WTC11 (cell line): ENCODE measurements around the gene HOMER3.

ENCODE experiments used
- TF ChIP-seq, protein P1 (sequence below): sonication (generic); formaldehyde crosslinking; IDR thresholded peaks from 2 replicates; pipeline ENCODE4 v1.8.1; 2023; ENCODE audit warnings: mild to moderate bottlenecking, missing genetic modification reagents, moderate library complexity
- TF ChIP-seq, protein P2 (sequence below): fragments of 200-600 bp; IDR thresholded peaks from 2 replicates; pipeline ENCODE4 v1.8.0; 2022; ENCODE audit warnings: antibody characterized with exemption
- TF ChIP-seq, protein P3 (sequence below): sonication (generic); formaldehyde crosslinking; conservative IDR thresholded peaks from 2 replicates; pipeline ENCODE4 v1.8.1; 2022; ENCODE audit warnings: mild to moderate bottlenecking, missing genetic modification reagents
- TF ChIP-seq, protein P4 (sequence below): sonication (generic); formaldehyde crosslinking; IDR thresholded peaks from 2 replicates; pipeline ENCODE4 v1.8.0; 2022; ENCODE audit warnings: missing genetic modification reagents
- TF ChIP-seq, protein P5 (sequence below): sonication (generic); formaldehyde crosslinking; IDR thresholded peaks from 2 replicates; pipeline ENCODE4 v1.8.0; 2023; ENCODE audit warnings: mild to moderate bottlenecking, missing genetic modification reagents

DNA sequence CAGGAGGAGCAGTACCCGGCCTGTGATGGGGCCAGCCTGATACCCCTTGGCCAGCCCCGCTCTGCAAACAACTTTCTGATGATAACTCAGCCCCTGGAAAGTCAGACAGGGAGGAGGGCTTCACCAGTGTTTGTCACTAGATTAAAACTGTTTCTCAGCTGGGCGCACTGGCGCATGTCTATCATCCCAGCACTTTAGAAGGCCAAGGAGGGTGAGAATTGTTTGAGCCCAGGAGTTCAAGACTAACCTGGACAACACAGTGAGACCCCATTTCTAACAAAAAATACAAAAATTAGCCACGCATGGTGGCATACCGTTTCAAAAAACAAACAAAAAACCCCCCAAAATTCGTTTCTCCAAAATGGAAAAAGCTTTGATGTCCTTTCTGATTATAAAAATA lies 39.5 kb downstream of the HOMER3 start:
- TF ChIP-seq, protein P1, sequence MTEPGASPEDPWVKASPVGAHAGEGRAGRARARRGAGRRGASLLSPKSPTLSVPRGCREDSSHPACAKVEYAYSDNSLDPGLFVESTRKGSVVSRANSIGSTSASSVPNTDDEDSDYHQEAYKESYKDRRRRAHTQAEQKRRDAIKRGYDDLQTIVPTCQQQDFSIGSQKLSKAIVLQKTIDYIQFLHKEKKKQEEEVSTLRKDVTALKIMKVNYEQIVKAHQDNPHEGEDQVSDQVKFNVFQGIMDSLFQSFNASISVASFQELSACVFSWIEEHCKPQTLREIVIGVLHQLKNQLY (CRISPR knock-in tag), result no peak
- TF ChIP-seq, protein P2, sequence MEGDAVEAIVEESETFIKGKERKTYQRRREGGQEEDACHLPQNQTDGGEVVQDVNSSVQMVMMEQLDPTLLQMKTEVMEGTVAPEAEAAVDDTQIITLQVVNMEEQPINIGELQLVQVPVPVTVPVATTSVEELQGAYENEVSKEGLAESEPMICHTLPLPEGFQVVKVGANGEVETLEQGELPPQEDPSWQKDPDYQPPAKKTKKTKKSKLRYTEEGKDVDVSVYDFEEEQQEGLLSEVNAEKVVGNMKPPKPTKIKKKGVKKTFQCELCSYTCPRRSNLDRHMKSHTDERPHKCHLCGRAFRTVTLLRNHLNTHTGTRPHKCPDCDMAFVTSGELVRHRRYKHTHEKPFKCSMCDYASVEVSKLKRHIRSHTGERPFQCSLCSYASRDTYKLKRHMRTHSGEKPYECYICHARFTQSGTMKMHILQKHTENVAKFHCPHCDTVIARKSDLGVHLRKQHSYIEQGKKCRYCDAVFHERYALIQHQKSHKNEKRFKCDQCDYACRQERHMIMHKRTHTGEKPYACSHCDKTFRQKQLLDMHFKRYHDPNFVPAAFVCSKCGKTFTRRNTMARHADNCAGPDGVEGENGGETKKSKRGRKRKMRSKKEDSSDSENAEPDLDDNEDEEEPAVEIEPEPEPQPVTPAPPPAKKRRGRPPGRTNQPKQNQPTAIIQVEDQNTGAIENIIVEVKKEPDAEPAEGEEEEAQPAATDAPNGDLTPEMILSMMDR, result no peak
- TF ChIP-seq, protein P3, sequence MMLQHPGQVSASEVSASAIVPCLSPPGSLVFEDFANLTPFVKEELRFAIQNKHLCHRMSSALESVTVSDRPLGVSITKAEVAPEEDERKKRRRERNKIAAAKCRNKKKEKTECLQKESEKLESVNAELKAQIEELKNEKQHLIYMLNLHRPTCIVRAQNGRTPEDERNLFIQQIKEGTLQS (CRISPR knock-in tag), result no peak
- TF ChIP-seq, protein P4, sequence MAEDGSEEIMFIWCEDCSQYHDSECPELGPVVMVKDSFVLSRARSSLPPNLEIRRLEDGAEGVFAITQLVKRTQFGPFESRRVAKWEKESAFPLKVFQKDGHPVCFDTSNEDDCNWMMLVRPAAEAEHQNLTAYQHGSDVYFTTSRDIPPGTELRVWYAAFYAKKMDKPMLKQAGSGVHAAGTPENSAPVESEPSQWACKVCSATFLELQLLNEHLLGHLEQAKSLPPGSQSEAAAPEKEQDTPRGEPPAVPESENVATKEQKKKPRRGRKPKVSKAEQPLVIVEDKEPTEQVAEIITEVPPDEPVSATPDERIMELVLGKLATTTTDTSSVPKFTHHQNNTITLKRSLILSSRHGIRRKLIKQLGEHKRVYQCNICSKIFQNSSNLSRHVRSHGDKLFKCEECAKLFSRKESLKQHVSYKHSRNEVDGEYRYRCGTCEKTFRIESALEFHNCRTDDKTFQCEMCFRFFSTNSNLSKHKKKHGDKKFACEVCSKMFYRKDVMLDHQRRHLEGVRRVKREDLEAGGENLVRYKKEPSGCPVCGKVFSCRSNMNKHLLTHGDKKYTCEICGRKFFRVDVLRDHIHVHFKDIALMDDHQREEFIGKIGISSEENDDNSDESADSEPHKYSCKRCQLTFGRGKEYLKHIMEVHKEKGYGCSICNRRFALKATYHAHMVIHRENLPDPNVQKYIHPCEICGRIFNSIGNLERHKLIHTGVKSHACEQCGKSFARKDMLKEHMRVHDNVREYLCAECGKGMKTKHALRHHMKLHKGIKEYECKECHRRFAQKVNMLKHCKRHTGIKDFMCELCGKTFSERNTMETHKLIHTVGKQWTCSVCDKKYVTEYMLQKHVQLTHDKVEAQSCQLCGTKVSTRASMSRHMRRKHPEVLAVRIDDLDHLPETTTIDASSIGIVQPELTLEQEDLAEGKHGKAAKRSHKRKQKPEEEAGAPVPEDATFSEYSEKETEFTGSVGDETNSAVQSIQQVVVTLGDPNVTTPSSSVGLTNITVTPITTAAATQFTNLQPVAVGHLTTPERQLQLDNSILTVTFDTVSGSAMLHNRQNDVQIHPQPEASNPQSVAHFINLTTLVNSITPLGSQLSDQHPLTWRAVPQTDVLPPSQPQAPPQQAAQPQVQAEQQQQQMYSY (CRISPR knock-in tag), result no peak
- TF ChIP-seq, protein P5, sequence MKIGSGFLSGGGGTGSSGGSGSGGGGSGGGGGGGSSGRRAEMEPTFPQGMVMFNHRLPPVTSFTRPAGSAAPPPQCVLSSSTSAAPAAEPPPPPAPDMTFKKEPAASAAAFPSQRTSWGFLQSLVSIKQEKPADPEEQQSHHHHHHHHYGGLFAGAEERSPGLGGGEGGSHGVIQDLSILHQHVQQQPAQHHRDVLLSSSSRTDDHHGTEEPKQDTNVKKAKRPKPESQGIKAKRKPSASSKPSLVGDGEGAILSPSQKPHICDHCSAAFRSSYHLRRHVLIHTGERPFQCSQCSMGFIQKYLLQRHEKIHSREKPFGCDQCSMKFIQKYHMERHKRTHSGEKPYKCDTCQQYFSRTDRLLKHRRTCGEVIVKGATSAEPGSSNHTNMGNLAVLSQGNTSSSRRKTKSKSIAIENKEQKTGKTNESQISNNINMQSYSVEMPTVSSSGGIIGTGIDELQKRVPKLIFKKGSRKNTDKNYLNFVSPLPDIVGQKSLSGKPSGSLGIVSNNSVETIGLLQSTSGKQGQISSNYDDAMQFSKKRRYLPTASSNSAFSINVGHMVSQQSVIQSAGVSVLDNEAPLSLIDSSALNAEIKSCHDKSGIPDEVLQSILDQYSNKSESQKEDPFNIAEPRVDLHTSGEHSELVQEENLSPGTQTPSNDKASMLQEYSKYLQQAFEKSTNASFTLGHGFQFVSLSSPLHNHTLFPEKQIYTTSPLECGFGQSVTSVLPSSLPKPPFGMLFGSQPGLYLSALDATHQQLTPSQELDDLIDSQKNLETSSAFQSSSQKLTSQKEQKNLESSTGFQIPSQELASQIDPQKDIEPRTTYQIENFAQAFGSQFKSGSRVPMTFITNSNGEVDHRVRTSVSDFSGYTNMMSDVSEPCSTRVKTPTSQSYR (CRISPR knock-in tag), result no peak
